Measurements from ENCODE around the gene GNS.
"Not testable (repeated sequence)": the region's sequence is repeated elsewhere in the genome, so short reads cannot be mapped to it uniquely, and the experiment has no call there.

GNS gene

GRCh38 chr12:64696080-64696741, 63.0 kb downstream of the GNS start:
- DNase-seq (ENCODE audit: low spot score) = peak; percentile 14

DNA sequence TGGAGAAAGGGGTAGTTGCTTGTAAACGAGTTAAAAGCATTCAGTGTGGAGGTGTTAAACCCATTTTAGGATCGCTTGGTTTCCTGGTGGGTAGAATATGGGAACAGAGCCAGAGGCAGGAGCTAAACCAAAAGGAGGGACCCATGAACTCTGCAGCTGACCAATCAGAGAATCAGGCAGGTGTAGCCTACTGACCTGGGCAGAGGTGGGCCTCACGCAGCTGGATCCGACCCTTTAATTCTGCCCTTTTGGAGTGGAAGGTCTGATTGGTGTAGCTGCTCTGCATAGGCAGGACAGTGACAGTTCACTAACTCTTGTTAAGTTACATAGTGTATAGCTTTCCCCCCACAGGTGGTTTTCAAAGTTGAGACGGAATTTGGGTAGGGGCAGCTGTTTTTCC, 63.7 kb downstream of the GNS start:
- no peak for DNase-seq (ENCODE audit: low spot score)

DNA sequence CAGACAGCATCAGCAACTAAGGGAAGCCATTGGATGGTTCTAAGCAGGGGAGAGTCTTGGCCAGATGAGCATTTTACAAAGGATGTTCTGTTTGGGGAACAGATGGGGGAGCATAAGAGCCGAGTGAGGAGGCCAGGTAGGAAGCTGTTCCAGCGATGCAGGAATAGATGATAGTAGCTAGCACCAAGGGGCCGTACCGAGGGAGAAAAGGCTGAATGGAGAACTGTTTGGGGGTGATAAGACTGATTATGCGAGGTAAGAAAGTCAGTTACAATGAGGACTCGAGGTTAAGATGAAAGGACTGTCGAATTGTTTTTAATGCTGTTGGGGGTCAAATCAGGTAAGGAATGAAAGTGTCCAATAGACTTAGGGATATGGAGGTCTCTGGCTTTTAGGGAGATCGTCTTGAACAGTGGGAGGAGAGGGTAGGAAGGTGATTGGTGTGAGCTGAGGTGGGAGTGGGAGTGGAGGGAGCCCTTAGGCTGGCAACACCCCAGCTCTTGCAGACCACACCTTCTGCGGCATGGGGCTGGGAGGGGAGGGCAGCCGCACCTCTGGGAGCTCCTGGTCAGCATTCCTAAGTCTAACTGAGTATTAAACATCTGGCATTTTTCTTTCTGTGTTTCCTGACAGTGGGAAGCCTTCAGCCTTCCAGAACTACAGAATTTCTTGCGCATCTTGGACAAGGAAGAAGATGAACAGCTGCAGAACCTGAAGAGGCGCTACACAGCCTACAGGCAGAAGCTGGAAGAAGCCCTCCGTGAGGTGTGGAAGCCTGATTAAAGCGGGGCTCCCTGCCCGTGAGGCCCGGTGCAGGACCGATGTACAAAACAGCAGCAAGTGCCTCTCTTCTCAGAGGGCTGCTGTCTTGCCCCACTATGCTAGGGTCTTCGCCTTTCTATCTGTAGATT, 64.8 kb downstream of the GNS start:
- no peak for DNase-seq (ENCODE audit: low spot score)

GRCh38 chr12:64691795-64692583, 67.2 kb downstream of the GNS start:
- no peak for DNase-seq (ENCODE audit: low spot score)

GRCh38 chr12:64691227-64691794, 67.9 kb downstream of the GNS start:
- no peak for DNase-seq (ENCODE audit: low spot score)

DNA sequence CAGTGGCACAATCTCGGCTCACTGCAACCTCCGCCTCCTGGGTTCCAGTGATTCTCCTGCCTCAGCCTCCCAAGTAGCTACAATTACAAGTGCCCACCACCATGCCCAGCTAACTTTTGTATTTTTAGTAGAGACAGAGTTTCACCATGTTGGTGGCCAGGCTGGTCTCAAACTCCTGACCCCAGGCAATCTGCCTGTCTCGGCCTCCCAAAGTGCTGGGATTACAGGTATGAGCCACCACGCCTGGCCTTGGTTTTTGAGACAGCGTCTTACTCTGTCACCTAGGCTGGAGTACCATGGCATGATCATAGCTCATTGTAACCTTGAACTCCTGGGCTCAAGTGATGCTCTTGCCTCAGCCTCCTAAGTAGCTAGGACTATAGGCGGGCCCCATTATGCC, 69.0 kb downstream of the GNS start:
- DNase-seq (ENCODE audit: low spot score) = not testable (repeated sequence)

DNA sequence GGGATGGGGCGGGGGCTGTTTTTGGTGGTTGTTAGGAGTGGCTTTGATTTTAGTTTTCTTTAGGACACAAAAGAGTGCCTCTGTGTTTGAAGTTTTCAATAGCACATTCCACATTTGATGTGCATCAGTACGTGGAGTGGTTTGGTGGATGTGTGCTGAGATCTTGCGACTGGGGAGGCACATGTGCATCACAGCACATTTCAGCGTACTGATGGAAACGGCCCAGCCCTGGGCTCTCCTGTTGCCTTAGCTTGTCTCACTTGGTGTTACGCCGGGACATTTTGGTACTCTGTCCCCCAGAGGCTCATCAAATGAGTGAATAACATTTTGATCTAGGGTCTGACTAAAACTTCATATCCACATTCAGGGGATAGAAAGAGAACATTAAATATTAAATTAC, 70.5 kb downstream of the GNS start:
- DNase-seq (ENCODE audit: low spot score) = no peak

DNA sequence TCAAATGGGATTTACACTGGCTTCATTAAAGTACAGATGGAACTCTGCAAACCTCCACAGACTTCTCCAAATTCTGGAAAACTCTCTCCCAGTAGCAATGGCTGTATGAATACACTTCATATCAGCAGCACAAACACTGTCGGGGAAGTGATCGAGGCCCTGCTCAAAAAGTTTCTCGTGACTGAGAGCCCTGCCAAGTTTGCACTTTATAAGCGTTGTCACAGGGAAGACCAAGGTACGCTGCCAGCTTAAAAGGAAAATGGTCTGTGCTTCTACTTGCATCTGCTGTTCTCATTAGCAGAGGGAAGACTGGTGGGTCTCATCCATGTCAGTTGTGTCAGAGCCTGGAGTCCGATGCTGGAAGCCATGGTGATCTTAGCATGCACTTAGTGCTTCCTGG, 71.0 kb downstream of the GNS start:
- no peak for DNase-seq (ENCODE audit: low spot score)

GRCh38 chr12:64687816-64688215, 71.4 kb downstream of the GNS start:
- DNase-seq (ENCODE audit: low spot score) = no peak

DNA sequence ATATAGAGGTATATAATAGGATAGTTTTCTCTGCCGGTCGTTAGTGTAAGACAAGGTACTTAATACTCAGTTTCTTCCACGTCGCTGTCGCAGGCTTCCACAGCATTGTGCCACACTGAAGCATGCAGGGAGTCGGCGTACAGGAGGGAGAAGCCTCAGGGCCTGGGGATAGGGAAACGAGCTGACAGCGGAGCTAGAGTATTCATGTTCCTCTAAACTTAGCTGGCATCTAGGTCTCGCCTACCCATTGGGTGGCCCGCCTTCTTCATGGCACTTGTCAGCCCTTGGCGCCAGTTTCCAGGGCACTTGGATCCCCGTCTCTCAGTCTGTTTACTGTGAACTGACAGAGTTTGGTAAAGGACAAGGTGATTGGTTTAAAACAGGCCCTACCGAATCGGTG, 73.6 kb downstream of the GNS start:
- DNase-seq (ENCODE audit: low spot score) = no peak

GRCh38 chr12:64685050-64685449, 74.2 kb downstream of the GNS start:
- no peak for DNase-seq (ENCODE audit: low spot score)

- no peak for DNase-seq (ENCODE audit: low spot score)
Measured at GRCh38 chr12:64683816-64684543, 75.2 kb downstream of the GNS start.

GRCh38 chr12:64682572-64683277, 76.5 kb downstream of the GNS start:
- DNase-seq (ENCODE audit: low spot score) = no peak

- no peak for DNase-seq (ENCODE audit: low spot score)
Measured at GRCh38 chr12:64681200-64682052, 77.8 kb downstream of the GNS start.

DNA sequence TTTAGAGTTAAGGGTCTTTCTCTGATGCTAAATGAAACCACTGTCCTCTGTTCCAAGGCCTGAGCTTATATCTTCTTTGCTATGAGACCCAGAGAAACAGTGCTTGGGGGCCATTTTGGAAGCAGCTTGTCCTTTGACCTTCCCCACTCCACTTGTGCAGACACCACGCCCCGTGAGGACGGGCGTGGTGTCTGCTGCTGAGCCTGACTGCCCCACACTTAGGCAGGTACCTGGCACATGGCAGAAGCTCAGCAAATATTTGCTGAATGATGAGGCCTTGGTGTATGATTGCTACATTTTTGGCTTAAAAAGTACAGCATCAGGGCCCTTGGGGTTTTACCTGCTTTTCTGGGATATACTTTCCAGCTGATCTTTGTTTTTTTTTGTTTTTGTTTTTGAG, 79.0 kb downstream of the GNS start:
- no peak for DNase-seq (ENCODE audit: low spot score)

- peak; percentile 26 for DNase-seq (ENCODE audit: low spot score)
Measured at GRCh38 chr12:64679487-64680001, 79.7 kb downstream of the GNS start.

DNA sequence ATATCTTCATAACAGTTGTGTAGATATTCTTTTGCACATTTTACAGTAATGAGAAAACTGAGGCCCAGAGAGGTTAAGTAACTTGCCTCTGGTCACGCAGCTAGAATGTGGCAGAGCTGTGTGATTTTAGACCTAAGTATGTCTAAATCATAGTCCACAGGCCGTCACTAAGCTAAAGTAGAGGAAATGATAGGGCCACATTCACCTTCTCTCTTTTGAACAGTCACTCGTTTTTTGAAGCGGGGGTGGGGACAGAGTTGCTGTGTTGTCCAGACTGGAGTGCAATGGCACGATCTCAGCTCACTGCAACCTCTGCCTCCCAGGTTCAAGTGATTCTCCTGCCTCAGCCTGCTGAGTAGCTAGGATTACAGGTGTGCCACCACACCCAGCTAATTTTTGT, 80.4 kb downstream of the GNS start:
- no peak for DNase-seq (ENCODE audit: low spot score)

DNA sequence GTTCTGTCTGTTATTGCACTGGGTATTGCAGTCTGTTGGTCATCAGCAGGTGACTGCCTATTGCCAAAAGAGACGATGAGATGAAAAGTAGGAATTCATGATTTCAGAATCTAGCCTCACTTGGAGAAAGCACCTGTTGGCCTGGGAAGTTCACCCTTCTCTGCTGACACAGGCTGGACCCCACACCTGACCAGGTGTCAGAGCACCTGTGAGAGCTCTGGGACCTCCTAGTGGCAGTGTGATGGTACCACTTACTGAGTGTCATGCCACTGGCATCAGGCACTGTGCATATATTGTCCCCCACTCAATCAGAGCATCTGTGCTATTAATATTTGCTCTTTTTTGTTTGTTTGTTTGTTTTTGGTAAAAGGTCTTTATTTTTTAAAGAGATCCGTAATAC, 81.0 kb downstream of the GNS start:
- no peak for DNase-seq (ENCODE audit: low spot score)

DNA sequence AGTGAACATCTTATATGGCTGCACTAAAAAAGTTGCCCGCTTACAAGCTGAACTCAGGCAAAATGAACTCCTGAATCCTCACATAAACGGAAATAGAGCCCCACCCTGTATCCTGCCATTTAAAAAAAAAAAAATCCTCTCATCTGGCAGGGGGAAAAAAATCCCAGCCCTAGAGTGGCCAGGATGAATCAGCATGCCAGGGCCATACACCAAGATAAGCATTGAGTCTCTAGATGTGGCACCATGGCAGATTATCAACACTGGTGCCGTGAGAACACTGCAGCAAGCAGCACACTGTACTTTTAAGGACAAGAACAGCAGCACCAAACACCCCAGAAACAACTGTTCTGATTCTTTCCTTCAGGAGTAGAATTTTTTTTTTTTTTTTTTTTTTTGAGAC, 83.4 kb downstream of the GNS start:
- DNase-seq (ENCODE audit: low spot score) = no peak

Measured in putamen (tissue), 1 donor.